Panc1 (cell line): Measurements from ENCODE around the gene RAB6A. TPM values are rescaled to one million over a fixed set of nuclear protein-coding genes. Genes with fewer than 3 reads are reported as not detected.

ENCODE experiments used
- ATAC-seq: fragments of 200-7000 bp; cut with Tn5 transposase; 2 replicates; pipeline ENCODE4 v1.9.1; 2020; ENCODE audit warnings: mild to moderate bottlenecking, moderate library complexity
- BruUV-seq: library from RNA; stranded (reverse); fragments of 400-500 nt; replicated peaks from 2 replicates; lab custom pipeline; 2021; lab: Mats Ljungman, UMichigan
- CTCF ChIA-PET: fragments of 300-600 bp; sonication (Branson Sonifier 250); formaldehyde crosslinking; loops from one replicate; lab custom pipeline; 2022; ENCODE audit warnings: antibody characterized with exemption; lab: Charles Lee
- POLR2A ChIA-PET: fragments of 300-600 bp; sonication (Branson Sonifier 250); formaldehyde crosslinking; loops from one replicate; lab custom pipeline; 2022; ENCODE audit warnings: antibody characterized with exemption; lab: Charles Lee
- DNase-seq: peaks from one replicate; pipeline ENCODE4 v3.0.0-alpha.2; 2010; ENCODE audit warnings: low read depth, low spot score
- H3K27ac ChIP-seq: 2 replicates; pipeline ENCODE4 v1.5.1; 2011; ENCODE audit warnings: mild to moderate bottlenecking, low read length, inconsistent platforms
- H3K27me3 ChIP-seq: fragments of 200-500 bp; sonication (Bioruptor generic); 2 replicates; pipeline ENCODE4 v1.6.0; 2014; ENCODE audit warnings: low read length, inconsistent platforms; ENCODE audit not compliant: control insufficient read depth, insufficient read depth
- H3K36me3 ChIP-seq: fragments of 200-500 bp; sonication (Bioruptor generic); 2 replicates; pipeline ENCODE4 v1.5.1; 2014; ENCODE audit warnings: inconsistent platforms, mild to moderate bottlenecking, low read length, moderate library complexity; ENCODE audit not compliant: control insufficient read depth, insufficient read depth
- H3K4me1 ChIP-seq: 2 replicates; pipeline ENCODE4 v1.5.1; 2011; ENCODE audit warnings: inconsistent platforms, mild to moderate bottlenecking, low read length, moderate library complexity; ENCODE audit not compliant: control insufficient read depth, insufficient read depth
- H3K4me3 ChIP-seq, 2 experiments: 2 replicates each; pipeline ENCODE4 v1.5.1; 2011 to 2012; ENCODE audit warnings: low read depth in 2 of 2, low read length in 2 of 2, mild to moderate bottlenecking in 2 of 2, inconsistent platforms in 1 of 2, moderate library complexity in 1 of 2
- H3K9me3 ChIP-seq: fragments of 200-500 bp; sonication (Bioruptor generic); 2 replicates; pipeline ENCODE4 v1.5.1; 2014; ENCODE audit warnings: low read depth, mild to moderate bottlenecking, inconsistent platforms, low read length, moderate library complexity; ENCODE audit not compliant: control insufficient read depth, insufficient read depth
- CTCF ChIP-seq: fragments of 450-650 bp; IDR thresholded peaks from 2 replicates; pipeline ENCODE4 v1.5.1; 2017; ENCODE audit warnings: mild to moderate bottlenecking
- POLR2AphosphoS5 ChIP-seq: IDR thresholded peaks from 2 replicates; pipeline ENCODE4 v1.6.1; 2012; ENCODE audit warnings: mild to moderate bottlenecking, low read depth, low read length, moderate library complexity
- REST ChIP-seq, 2 experiments: IDR thresholded peaks; 2 replicates each; pipeline ENCODE4 v1.6.1; 2011 to 2012; ENCODE audit warnings: low read depth in 2 of 2, control low read depth in 1 of 2, low read length in 1 of 2, mild to moderate bottlenecking in 1 of 2, moderate library complexity in 1 of 2; ENCODE audit not compliant: insufficient read depth in 1 of 2
- SIN3A ChIP-seq: IDR thresholded peaks from 2 replicates; pipeline ENCODE4 v1.6.1; 2012; ENCODE audit warnings: low read depth, mild to moderate bottlenecking, low read length, moderate library complexity, borderline replicate concordance; ENCODE audit not compliant: insufficient read depth
- TCF7L2 ChIP-seq: IDR thresholded peaks from 2 replicates; pipeline ENCODE4 v1.6.1; 2011; ENCODE audit warnings: mild to moderate bottlenecking, low read depth, low read length, inconsistent platforms
- in situ Hi-C: cut with HindIII; loops from 2 replicates; pipeline ENCODE4 v1.10.0; 2016; ENCODE audit warnings: low sequenced_read_pairs, low pct_unique_long_range_greater_than_20kb
- intact Hi-C: fragments of 100-400 bp; cut with micrococcal nuclease; formaldehyde crosslinking; loops from one replicate; pipeline ENCODE4 v1.10.0; 2022; ENCODE audit not compliant: unreplicated experiment
- total RNA-seq: library from RNA; stranded (reverse); gene quantifications from one replicate; pipeline ENCODE4 v1.2.1, GENCODE V29; 2021; ENCODE audit not compliant: unreplicated experiment

RAB6A gene
- total RNA-seq, 1 experiment from 2014 or later, result 149 TPM

GRCh38 chr11:73762732-73763131 lies 1.9 kb upstream of the RAB6A start:
- Histone ChIP-seq H3K36me3 (no peaks in the 10 kb centered on the region), H3K4me1 (peaks cover 16% of the 10 kb centered on the region; the same call in 1 of the 2 replicates), H3K9me3 (no peaks in the 10 kb centered on the region), H3K27me3 (peaks cover 8% of the 10 kb centered on the region; the same call in 1 of the 2 replicates), H3K4me3 (no peak overlapping the region), H3K27ac (no peak overlapping the region)
- TSS peak; percentile 71 for BruUV-seq
- intact Hi-C loops, result loop anchor here (10.0 kb wide), 1 partner anchor 172 kb away; no protein-coding TSS in a partner anchor
- TF ChIP-seq CTCF (no peak), TCF7L2 (no peak), REST (IDR thresholded peaks at IDR 0.05; ENCODE audit: insufficient read depth in 1 of 2, low read depth in 2 of 2, low read length in 1 of 2) (no peak)
- in situ Hi-C loops, result no loop called here
- CTCF ChIA-PET, result interaction anchor here (0.7 kb wide), 1 partner anchor 239 kb away, joined by 8 read pairs; no protein-coding TSS in a partner anchor
- ATAC-seq, result no peak
- DNase-seq, result no peak
- POLR2A ChIA-PET, result interaction anchor here (0.8 kb wide), 1 partner anchor 20 kb away, joined by 3 read pairs; no protein-coding TSS in a partner anchor

GRCh38 chr11:73761403-73761945 lies 600 bp upstream of the RAB6A start:
- ChIA-PET POLR2A (interaction anchor here (0.5 to 1.7 kb wide), 2 partner anchors 18 to 30 kb away, joined by 5 to 9 read pairs; no protein-coding TSS in a partner anchor), CTCF (interaction anchor here (0.5 to 0.6 kb wide), 2 partner anchors 38 to 406 kb away, joined by 3 to 5 read pairs; no protein-coding TSS in a partner anchor)
- H3K27me3 ChIP-seq, result peaks cover 4% of the 10 kb centered on the region; the same call in 1 of the 2 replicates
- H3K27ac ChIP-seq, result peak overlapping the region; percentile 89
- no peak for DNase-seq
- H3K4me1 ChIP-seq, result peaks cover 19% of the 10 kb centered on the region; the same call in 1 of the 2 replicates
- H3K4me3 ChIP-seq, result peak overlapping the region; percentile 58
- intact Hi-C loops, result loop anchor here (10.0 kb wide), 1 partner anchor 173 kb away; no protein-coding TSS in a partner anchor
- no peaks in the 10 kb centered on the region for H3K9me3 ChIP-seq
- TF ChIP-seq SIN3A (no peak), POLR2AphosphoS5 (peak; percentile 82; the same call in 1 of the 2 replicates)
- no peaks in the 10 kb centered on the region for H3K36me3 ChIP-seq
- BruUV-seq, result no TSS peak
- in situ Hi-C loops, result no loop called here
- ATAC-seq, result peak; percentile 3
